Measurements from ENCODE around the gene QSOX1. TPM values are rescaled to one million over a fixed set of nuclear protein-coding genes. Genes with fewer than 3 reads are reported as not detected.

QSOX1 gene
- total RNA-seq, 1 donor from 2014 or later: 58.7 TPM

DNA sequence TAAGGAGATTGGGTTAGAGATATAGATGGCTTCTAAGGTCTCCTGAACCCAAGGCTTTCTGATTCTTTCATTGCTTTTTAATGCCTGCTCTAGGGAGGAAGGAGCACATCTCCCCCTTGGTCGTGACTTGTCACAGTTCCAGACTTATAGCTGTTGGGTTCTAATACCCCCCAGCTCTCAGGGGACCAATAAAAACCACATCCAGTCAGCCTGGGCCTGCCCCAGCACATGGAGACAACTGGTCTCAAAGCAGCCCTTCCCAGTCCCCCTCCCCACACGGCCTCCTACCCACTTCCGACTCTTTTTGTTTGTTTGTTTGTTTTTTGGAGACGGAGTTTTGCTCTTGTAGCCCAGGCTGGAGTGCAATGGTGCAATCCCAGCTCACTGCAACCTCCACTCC is 23.3 kb downstream of the QSOX1 start:
- H3K36me3 Mint-ChIP-seq (ENCODE audit: low read depth): peaks cover 4% of the 10 kb centered on the region
- intact Hi-C loops (cut with micrococcal nuclease): loop anchor here (1.0 to 10.0 kb wide), 3 partner anchors 296 to 473 kb away; partner anchors contain the start of gene TOR1AIP1

DNA sequence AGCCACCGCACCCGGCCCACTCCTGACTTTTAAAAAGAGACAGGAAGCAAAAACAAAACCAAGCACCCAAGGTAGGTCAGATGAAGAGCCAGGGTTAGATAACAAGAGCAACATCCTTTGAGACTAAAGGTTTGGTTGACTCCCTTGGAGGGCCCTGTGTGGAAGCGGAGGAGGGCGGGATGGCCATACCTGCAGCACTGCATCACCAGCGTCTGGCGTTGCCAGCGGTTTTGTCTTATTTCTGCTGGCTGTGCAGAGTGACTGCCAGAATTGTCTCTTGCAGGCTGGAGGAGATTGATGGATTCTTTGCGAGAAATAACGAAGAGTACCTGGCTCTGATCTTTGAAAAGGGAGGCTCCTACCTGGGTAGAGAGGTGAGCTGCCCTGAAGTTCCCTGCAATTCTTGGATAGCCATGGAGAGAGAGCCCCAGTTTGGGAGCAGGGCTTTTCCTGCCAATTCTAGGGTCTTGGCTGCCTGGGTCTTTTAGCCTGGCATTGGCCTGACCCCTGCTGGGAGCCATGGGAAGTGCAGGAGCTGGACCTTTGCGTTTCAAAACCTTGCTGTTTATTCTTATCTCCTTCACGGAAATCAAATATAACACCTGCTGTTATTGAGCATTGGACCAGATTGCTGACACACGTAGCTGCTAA is 24.0 kb downstream of the QSOX1 start:
- intact Hi-C loops (cut with micrococcal nuclease): loop anchor here (1.0 to 10.0 kb wide), 3 partner anchors 296 to 474 kb away; partner anchors contain the start of gene TOR1AIP1
- Mint-ChIP-seq H3K9me3 (no peaks in the 10 kb centered on the region), H3K27me3 (ENCODE audit: low read depth) (no peaks in the 10 kb centered on the region), H3K4me1 (ENCODE audit: low read depth) (no peaks in the 10 kb centered on the region), H3K36me3 (ENCODE audit: low read depth) (peaks cover 4% of the 10 kb centered on the region), H3K27ac (no peak overlapping the region), H3K4me3 (ENCODE audit: low read depth) (no peak overlapping the region)
- peak; percentile 28 for DNase-seq (ENCODE audit: low spot score)

More for the DNA sequence above, 23.3 kb downstream of the QSOX1 start:
- H3K27me3 Mint-ChIP-seq (ENCODE audit: low read depth): no peaks in the 10 kb centered on the region
- no peaks in the 10 kb centered on the region for H3K4me1 Mint-ChIP-seq (ENCODE audit: low read depth)
- no peak overlapping the region for H3K4me3 Mint-ChIP-seq (ENCODE audit: low read depth)
- DNase-seq (ENCODE audit: low spot score): no peak
- no peaks in the 10 kb centered on the region for H3K9me3 Mint-ChIP-seq
- H3K27ac Mint-ChIP-seq: no peak overlapping the region

- Mint-ChIP-seq H3K4me3 (ENCODE audit: low read depth) (no peak overlapping the region), H3K36me3 (ENCODE audit: low read depth) (peaks cover 4% of the 10 kb centered on the region), H3K4me1 (ENCODE audit: low read depth) (no peaks in the 10 kb centered on the region), H3K9me3 (no peaks in the 10 kb centered on the region), H3K27me3 (ENCODE audit: low read depth) (no peaks in the 10 kb centered on the region), H3K27ac (no peak overlapping the region)
- intact Hi-C loops (cut with micrococcal nuclease): loop anchor here (5.0 to 10.0 kb wide), 2 partner anchors 297 to 475 kb away; partner anchors contain the start of gene TOR1AIP1
- DNase-seq (ENCODE audit: low spot score): no peak
These were observed 24.7 kb downstream of the QSOX1 start for GRCh38 chr1:180179162-180179957.

GRCh38 chr1:180181048-180181447 is 26.4 kb downstream of the QSOX1 start:
- intact Hi-C loops (cut with micrococcal nuclease): no loop called here

GRCh38 chr1:180181996-180182642 is 27.4 kb downstream of the QSOX1 start:
- no peaks in the 10 kb centered on the region for H3K27me3 Mint-ChIP-seq (ENCODE audit: low read depth)
- H3K4me1 Mint-ChIP-seq (ENCODE audit: low read depth): no peaks in the 10 kb centered on the region
- no peak overlapping the region for H3K27ac Mint-ChIP-seq
- DNase-seq (ENCODE audit: low spot score): no peak
- H3K9me3 Mint-ChIP-seq: no peaks in the 10 kb centered on the region
- peaks cover 4% of the 10 kb centered on the region for H3K36me3 Mint-ChIP-seq (ENCODE audit: low read depth)
- intact Hi-C loops (cut with micrococcal nuclease): no loop called here
- H3K4me3 Mint-ChIP-seq (ENCODE audit: low read depth): no peak overlapping the region

More at GRCh38 chr1:180181048-180181447, 26.4 kb downstream of the QSOX1 start:
- Mint-ChIP-seq H3K27ac (no peak overlapping the region), H3K27me3 (ENCODE audit: low read depth) (no peaks in the 10 kb centered on the region), H3K36me3 (ENCODE audit: low read depth) (peaks cover 4% of the 10 kb centered on the region), H3K4me1 (ENCODE audit: low read depth) (no peaks in the 10 kb centered on the region), H3K4me3 (ENCODE audit: low read depth) (no peak overlapping the region), H3K9me3 (no peaks in the 10 kb centered on the region)
- no peak for DNase-seq (ENCODE audit: low spot score)

DNA sequence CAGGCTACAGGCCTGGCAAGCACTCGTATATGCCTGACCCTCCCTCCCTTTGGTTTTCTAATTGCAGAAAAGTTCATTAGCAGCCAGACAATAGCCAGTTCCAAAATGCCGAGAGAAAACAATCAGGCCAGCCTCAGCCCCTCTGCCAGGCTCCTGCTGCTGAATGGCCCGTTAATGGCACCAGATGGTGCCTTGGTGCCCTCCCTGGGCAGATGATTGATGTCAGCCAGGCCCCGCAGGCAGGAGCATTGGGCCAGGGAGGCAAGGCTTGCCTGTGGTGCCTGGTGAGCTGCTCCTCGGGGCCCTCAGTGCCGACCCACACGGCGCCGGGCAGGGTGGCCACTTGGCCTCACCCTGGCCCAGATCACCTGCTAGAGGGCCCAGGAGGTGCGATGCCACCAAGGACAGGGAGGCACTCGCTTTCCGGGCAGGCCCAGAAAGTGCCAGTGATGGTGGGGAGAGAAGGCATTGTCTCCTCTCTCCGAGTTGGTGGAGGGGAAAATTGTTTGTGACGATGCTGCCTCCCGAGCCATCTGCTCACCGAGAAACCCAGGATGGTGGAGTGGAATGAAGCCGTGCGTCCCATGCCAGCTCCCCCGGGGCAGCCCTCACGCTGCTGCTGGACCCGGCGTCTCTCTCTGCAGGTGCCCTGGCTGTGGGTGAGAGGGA is 28.1 kb downstream of the QSOX1 start:
- H3K27me3 Mint-ChIP-seq (ENCODE audit: low read depth): no peaks in the 10 kb centered on the region
- peaks cover 4% of the 10 kb centered on the region for H3K36me3 Mint-ChIP-seq (ENCODE audit: low read depth)
- H3K4me1 Mint-ChIP-seq (ENCODE audit: low read depth): no peaks in the 10 kb centered on the region
- H3K9me3 Mint-ChIP-seq: no peaks in the 10 kb centered on the region
- no peak for DNase-seq (ENCODE audit: low spot score)
- intact Hi-C loops (cut with micrococcal nuclease): no loop called here
- no peak overlapping the region for H3K4me3 Mint-ChIP-seq (ENCODE audit: low read depth)
- H3K27ac Mint-ChIP-seq: no peak overlapping the region

- no peak overlapping the region for H3K27ac Mint-ChIP-seq
- no peaks in the 10 kb centered on the region for H3K27me3 Mint-ChIP-seq (ENCODE audit: low read depth)
- H3K4me3 Mint-ChIP-seq (ENCODE audit: low read depth): no peak overlapping the region
- peaks cover 4% of the 10 kb centered on the region for H3K36me3 Mint-ChIP-seq (ENCODE audit: low read depth)
- no peaks in the 10 kb centered on the region for H3K9me3 Mint-ChIP-seq
- intact Hi-C loops (cut with micrococcal nuclease): no loop called here
- no peaks in the 10 kb centered on the region for H3K4me1 Mint-ChIP-seq (ENCODE audit: low read depth)
- DNase-seq (ENCODE audit: low spot score): no peak
These were observed 28.8 kb downstream of the QSOX1 start for GRCh38 chr1:180183426-180183825.

- intact Hi-C loops (cut with micrococcal nuclease): no loop called here
- no peak for DNase-seq (ENCODE audit: low spot score)
- no peaks in the 10 kb centered on the region for H3K9me3 Mint-ChIP-seq
These were observed 29.4 kb downstream of the QSOX1 start for GRCh38 chr1:180184041-180184440.

GRCh38 chr1:180185281-180185680 is 30.6 kb downstream of the QSOX1 start:
- H3K27me3 Mint-ChIP-seq (ENCODE audit: low read depth): no peaks in the 10 kb centered on the region
- no peak overlapping the region for H3K27ac Mint-ChIP-seq
- no peak for DNase-seq (ENCODE audit: low spot score)
- H3K4me1 Mint-ChIP-seq (ENCODE audit: low read depth): no peaks in the 10 kb centered on the region
- intact Hi-C loops (cut with micrococcal nuclease): no loop called here
- H3K36me3 Mint-ChIP-seq (ENCODE audit: low read depth): peaks cover 4% of the 10 kb centered on the region
- no peak overlapping the region for H3K4me3 Mint-ChIP-seq (ENCODE audit: low read depth)
- H3K9me3 Mint-ChIP-seq: no peaks in the 10 kb centered on the region

More at GRCh38 chr1:180184041-180184440, 29.4 kb downstream of the QSOX1 start:
- Mint-ChIP-seq H3K4me1 (ENCODE audit: low read depth) (no peaks in the 10 kb centered on the region), H3K27ac (no peak overlapping the region), H3K36me3 (ENCODE audit: low read depth) (peaks cover 4% of the 10 kb centered on the region), H3K27me3 (ENCODE audit: low read depth) (no peaks in the 10 kb centered on the region), H3K4me3 (ENCODE audit: low read depth) (no peak overlapping the region)

DNA sequence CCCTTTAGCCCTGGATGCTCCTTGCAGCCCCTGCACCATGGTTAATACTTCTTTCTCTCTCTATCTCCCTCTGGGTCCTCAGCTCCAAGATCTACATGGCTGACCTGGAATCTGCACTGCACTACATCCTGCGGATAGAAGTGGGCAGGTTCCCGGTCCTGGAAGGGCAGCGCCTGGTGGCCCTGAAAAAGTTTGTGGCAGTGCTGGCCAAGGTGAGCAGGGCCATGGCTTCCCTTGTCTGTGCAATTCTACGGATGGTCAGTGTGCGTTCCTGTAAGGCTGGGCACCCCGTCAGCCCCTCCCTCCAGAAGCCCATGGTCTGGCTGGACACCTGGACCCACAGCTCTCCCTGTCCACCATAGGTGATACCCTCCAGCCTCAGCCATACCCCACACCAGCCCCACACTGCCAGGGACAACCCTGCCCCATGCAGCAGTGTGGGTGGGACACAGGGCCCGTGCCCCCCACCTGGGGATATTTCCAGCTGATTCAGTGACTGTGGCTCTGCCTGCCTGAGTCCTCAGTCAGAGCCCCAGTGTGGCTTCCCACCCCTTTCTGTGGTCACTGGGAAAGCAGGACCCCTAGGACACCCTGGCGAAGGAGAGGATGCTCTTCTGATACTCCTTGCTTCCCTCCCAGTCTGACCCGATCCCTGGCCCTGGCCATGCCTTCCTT is 31.4 kb downstream of the QSOX1 start:
- Mint-ChIP-seq H3K36me3 (ENCODE audit: low read depth) (peaks cover 6% of the 10 kb centered on the region), H3K4me1 (ENCODE audit: low read depth) (no peaks in the 10 kb centered on the region), H3K27me3 (ENCODE audit: low read depth) (no peaks in the 10 kb centered on the region), H3K9me3 (no peaks in the 10 kb centered on the region), H3K27ac (no peak overlapping the region), H3K4me3 (ENCODE audit: low read depth) (no peak overlapping the region)
- DNase-seq (ENCODE audit: low spot score): no peak
- intact Hi-C loops (cut with micrococcal nuclease): no loop called here

GRCh38 chr1:180186831-180187230 is 32.2 kb downstream of the QSOX1 start:
- DNase-seq (ENCODE audit: low spot score): no peak
- Mint-ChIP-seq H3K9me3 (no peaks in the 10 kb centered on the region), H3K27ac (no peak overlapping the region), H3K36me3 (ENCODE audit: low read depth) (peaks cover 9% of the 10 kb centered on the region), H3K4me3 (ENCODE audit: low read depth) (no peak overlapping the region), H3K27me3 (ENCODE audit: low read depth) (no peaks in the 10 kb centered on the region), H3K4me1 (ENCODE audit: low read depth) (peaks cover 5% of the 10 kb centered on the region)
- intact Hi-C loops (cut with micrococcal nuclease): no loop called here

DNA sequence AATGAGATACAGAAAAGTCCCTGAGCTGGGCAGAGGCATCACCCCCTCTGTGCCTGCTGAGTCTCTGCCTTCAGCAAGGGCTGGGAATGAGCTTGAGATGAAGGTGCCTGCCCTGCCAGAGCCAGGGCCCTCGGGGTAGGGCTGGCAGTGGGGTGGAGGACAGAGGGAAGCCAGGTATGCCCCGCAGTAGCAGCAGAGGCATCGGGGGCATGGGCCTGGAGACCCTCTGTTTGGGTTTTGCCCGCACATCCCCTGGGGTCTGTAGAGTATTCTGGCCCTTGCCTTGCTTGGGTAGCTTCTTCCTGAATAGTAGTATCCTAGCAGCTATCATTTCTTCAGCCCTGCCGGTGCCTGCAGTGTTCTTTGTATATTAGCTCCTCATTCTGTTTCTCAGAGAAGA is 33.0 kb downstream of the QSOX1 start:
- H3K4me3 Mint-ChIP-seq (ENCODE audit: low read depth): no peak overlapping the region
- intact Hi-C loops (cut with micrococcal nuclease): no loop called here
- peaks cover 5% of the 10 kb centered on the region for H3K36me3 Mint-ChIP-seq (ENCODE audit: low read depth)
- H3K27ac Mint-ChIP-seq: no peak overlapping the region
- no peaks in the 10 kb centered on the region for H3K9me3 Mint-ChIP-seq
- DNase-seq (ENCODE audit: low spot score): no peak
- H3K4me1 Mint-ChIP-seq (ENCODE audit: low read depth): peaks cover 11% of the 10 kb centered on the region
- H3K27me3 Mint-ChIP-seq (ENCODE audit: low read depth): no peaks in the 10 kb centered on the region

All from activated T-helper 2 cell treated with anti-CD3 and anti-CD28 coated beads, Interferon-gamma antibody, Interleukin-2, Interleukin-4, amounts not matched to agents 10 μg/mL and 5 μg/mL and 100 μg/mL, durations not matched to agents 14 hours and 24 hours and 36 hours (primary cell).